GM10266 (cell line): ENCODE measurements around the gene SRCAP.

ENCODE experiments used
- DNase-seq: peaks from one replicate; pipeline ENCODE4 v3.0.0; 2012; ENCODE audit errors: extremely low spot score
- TF ChIP-seq, protein P1 (sequence below): IDR thresholded peaks from 2 replicates; pipeline ENCODE4 v1.5.1; 2012; ENCODE audit warnings: mild to moderate bottlenecking, low read depth; ENCODE audit not compliant: control insufficient read depth, insufficient read depth; ENCODE audit errors: missing control alignments

SRCAP gene

GRCh38 chr16:30750876-30751465, 52.0 kb downstream of the SRCAP start:
- TF ChIP-seq, protein P1, sequence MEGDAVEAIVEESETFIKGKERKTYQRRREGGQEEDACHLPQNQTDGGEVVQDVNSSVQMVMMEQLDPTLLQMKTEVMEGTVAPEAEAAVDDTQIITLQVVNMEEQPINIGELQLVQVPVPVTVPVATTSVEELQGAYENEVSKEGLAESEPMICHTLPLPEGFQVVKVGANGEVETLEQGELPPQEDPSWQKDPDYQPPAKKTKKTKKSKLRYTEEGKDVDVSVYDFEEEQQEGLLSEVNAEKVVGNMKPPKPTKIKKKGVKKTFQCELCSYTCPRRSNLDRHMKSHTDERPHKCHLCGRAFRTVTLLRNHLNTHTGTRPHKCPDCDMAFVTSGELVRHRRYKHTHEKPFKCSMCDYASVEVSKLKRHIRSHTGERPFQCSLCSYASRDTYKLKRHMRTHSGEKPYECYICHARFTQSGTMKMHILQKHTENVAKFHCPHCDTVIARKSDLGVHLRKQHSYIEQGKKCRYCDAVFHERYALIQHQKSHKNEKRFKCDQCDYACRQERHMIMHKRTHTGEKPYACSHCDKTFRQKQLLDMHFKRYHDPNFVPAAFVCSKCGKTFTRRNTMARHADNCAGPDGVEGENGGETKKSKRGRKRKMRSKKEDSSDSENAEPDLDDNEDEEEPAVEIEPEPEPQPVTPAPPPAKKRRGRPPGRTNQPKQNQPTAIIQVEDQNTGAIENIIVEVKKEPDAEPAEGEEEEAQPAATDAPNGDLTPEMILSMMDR = no peak
- no peak for DNase-seq

DNA sequence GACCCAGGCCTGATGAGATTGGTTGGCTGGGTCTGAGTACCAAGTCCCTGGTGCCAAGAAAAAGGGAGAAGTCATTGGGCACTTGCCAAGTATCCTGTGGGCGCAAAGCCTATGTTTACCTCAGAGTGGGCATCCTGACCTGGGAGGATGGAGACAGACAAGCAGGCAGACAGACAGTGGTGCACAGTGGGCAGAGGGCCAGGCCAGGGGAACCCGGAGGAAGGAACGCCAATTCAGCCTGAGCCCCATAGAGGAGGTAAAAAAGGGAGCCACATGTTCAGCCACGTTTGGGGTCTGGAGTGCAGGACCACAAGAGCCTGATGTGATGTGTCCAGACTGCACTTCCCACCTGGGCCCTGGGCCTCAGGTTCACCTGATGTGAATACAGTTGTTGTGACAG, 54.6 kb downstream of the SRCAP start:
- TF ChIP-seq, protein P1 = no peak

DNA sequence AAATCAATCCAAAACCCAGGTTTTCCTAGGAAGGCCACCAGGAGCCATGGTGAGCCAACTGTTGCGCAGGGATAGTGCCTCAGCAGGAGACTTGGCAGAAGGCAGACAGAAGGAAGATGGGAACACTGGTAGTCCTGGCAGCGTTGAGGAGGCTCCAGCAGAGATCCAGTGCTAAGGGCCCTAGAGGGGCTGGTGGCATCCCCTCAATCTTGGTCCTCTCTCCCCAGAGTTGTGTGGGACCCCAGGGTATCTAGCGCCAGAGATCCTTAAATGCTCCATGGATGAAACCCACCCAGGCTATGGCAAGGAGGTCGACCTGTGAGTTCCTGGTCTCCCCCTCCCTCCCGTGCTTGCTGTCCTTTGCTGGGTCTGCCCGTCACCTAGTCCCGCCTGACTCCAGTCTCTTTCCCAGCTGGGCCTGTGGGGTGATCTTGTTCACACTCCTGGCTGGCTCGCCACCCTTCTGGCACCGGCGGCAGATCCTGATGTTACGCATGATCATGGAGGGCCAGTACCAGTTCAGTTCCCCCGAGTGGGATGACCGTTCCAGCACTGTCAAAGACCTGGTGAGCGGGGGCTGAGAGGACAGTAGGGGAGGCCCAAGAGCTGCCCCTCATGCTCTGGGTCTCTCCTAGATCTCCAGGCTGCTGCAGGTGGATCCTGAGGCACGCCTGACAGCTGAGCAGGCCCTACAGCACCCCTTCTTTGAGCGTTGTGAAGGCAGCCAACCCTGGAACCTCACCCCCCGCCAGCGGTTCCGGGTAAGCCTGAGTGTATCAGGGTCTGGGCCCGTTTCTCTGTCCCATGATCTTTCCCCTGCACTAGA, 57.2 kb downstream of the SRCAP start:
- TF ChIP-seq, protein P1 = no peak
- no peak for DNase-seq

More for the DNA sequence above, 54.6 kb downstream of the SRCAP start:
- no peak for DNase-seq

DNA sequence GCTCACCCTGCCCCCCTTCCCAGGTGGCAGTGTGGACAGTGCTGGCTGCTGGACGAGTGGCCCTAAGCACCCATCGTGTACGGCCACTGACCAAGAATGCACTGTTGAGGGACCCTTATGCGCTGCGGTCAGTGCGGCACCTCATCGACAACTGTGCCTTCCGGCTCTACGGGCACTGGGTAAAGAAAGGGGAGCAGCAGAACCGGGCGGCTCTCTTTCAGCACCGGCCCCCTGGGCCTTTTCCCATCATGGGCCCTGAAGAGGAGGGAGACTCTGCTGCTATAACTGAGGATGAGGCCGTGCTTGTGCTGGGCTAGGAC, 57.8 kb downstream of the SRCAP start:
- TF ChIP-seq, protein P1 = no peak
- DNase-seq = no peak

DNA sequence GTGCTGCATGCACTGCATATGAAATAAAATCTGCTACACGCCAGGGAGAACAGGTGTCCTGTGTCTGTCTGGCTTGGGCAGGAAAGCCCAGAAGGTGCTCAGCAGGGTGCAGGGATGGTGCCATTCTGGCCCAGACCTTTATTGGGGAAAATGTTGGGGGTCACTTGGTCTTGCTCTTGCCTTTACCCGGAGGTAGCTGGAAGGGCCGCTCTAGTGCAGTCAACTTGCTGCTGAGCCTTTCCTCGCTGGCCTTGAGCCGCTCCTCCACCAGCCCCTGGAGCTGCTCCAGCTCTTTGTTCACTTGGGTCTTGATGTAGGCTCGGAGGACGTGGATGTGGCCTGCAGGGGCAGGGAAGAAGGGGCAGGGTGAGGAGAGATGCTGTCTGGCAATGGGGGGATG, 58.3 kb downstream of the SRCAP start:
- DNase-seq = no peak

DNA sequence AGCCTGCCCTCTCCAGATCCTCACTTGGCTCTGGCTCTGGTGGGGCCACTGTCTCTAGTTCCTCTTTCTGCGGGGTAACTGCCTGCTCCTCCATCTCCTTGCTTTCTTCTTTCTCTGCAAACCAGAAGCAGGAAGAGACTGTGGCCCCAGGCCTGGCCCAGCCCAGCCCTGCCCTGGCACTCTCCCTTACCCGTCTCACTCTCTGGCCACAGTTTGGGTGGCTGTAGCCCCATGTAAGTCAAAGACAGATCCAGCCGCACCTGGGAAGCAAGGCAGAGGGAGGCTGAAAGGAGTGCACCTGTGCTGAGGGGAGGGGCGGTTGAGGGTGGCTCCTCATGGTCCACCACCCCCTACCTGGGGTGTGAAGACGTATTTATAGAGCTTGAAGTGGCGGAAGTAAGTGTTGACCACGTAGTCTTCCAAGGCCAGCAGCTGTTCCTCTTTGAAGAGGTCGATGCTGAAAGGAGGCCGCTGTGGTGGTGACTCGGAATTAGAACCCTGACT, 60.1 kb downstream of the SRCAP start:
- no peak for DNase-seq
- TF ChIP-seq, protein P1 = no peak

More for the DNA sequence above, 58.3 kb downstream of the SRCAP start:
- TF ChIP-seq, protein P1 = no peak

- no peak for DNase-seq
- TF ChIP-seq, protein P1 = no peak
Measured at GRCh38 chr16:30760001-30760559, 61.1 kb downstream of the SRCAP start.
